ENCODE measurements around the gene LIMA1. TPM values are rescaled to one million over a fixed set of nuclear protein-coding genes. Genes with fewer than 3 reads are reported as not detected.
A peak's percentile ranks its signal among the peaks of the same experiment; 100 is the strongest.

LIMA1 gene
- total and polyA plus RNA-seq, 2 donors (not counting 1 experiment from before 2014, with no cell fraction given), result 1.3 to 2.1 TPM

DNA sequence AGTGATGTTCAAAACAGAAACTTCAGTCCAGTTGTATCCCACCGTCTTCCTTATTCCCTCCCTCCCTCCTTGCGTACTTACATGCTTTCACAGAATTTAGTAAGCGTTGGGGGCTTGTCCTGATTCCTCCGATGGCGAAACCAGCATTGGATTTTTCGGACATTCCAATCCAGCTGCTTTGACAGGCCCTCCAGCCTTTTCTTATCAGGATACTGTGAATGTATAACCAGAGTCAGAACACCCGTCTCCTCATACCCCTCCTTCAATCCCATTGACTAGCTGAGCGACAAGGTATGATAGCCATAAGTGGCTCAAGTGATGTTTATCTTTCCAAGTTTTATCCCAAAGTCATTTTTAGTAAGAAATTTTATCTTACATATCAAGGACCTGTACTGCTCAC is 140.3 kb downstream of the LIMA1 start:
- Histone ChIP-seq H3K9ac (ENCODE audit: low read length) (no peak overlapping the region), H3K36me3 (replicated peaks in 1 of 2; ENCODE audit: control extremely low read depth in 1 of 2, control insufficient read depth in 1 of 2, extremely low read depth in 1 of 2, insufficient read depth in 2 of 2, low read length in 1 of 2) (peaks cover 1 to 25% of the 10 kb centered on the region in 2 experiments), H2AFZ (ENCODE audit: insufficient read depth, low read depth, low read length, poor library complexity, severe bottlenecking) (no peak overlapping the region), H4K20me1 (ENCODE audit: control insufficient read depth, insufficient read depth, low read length, poor library complexity, severe bottlenecking) (peaks cover 17% of the 10 kb centered on the region), H3K9me3 (ENCODE audit: control extremely low read depth in 1 of 3, control insufficient read depth in 2 of 3, insufficient read depth in 1 of 3, low read length in 2 of 3) (no peaks in the 10 kb centered on the region), H3K4me3 (ENCODE audit: control extremely low read depth in 1 of 5, extremely low read depth in 1 of 5, insufficient read depth in 1 of 5, low read depth in 2 of 5, low read length in 4 of 5) (no peak overlapping the region), H3K27me3 (replicated peaks in 1 of 4; ENCODE audit: control extremely low read depth in 1 of 4, control insufficient read depth in 3 of 4, insufficient read depth in 4 of 4, low read length in 3 of 4) (no peaks in the 10 kb centered on the region), H3K27ac (ENCODE audit: low read length in 2 of 2) (no peak overlapping the region), H3K4me2 (replicated peaks; ENCODE audit: low read depth, low read length, poor library complexity, severe bottlenecking) (no peak overlapping the region), H3K79me2 (ENCODE audit: control insufficient read depth, insufficient read depth, low read length) (peaks cover 51% of the 10 kb centered on the region), H3K4me1 (ENCODE audit: control insufficient read depth in 2 of 2, insufficient read depth in 2 of 2, low read length in 2 of 2) (no peaks in the 10 kb centered on the region)
- Mint-ChIP-seq H3K4me3 (no peak overlapping the region), H3K27ac (no peak overlapping the region), H3K9me3 (ENCODE audit: insufficient read depth) (no peaks in the 10 kb centered on the region), H3K4me1 (no peaks in the 10 kb centered on the region), H3K27me3 (no peaks in the 10 kb centered on the region)
- ChIA-PET CTCF (interaction anchor here (0.6 to 2.1 kb wide), 5 partner anchors 10 to 1354 kb away, joined by 3 to 8 read pairs (median 3); partner anchors contain the start of gene ADCY6), POLR2A (no interaction called here)
- DNase-seq (no peak), ATAC-seq (ENCODE audit: low read depth) (no peak)
- intact Hi-C loops (cut with micrococcal nuclease), result no loop called here
- no peak for TF ChIP-seq EZH2 (IDR thresholded peaks at IDR 0.05; ENCODE audit: borderline replicate concordance, insufficient read depth, low read depth, low read length, poor library complexity, severe bottlenecking)
- TF ChIP-seq, protein P1, sequence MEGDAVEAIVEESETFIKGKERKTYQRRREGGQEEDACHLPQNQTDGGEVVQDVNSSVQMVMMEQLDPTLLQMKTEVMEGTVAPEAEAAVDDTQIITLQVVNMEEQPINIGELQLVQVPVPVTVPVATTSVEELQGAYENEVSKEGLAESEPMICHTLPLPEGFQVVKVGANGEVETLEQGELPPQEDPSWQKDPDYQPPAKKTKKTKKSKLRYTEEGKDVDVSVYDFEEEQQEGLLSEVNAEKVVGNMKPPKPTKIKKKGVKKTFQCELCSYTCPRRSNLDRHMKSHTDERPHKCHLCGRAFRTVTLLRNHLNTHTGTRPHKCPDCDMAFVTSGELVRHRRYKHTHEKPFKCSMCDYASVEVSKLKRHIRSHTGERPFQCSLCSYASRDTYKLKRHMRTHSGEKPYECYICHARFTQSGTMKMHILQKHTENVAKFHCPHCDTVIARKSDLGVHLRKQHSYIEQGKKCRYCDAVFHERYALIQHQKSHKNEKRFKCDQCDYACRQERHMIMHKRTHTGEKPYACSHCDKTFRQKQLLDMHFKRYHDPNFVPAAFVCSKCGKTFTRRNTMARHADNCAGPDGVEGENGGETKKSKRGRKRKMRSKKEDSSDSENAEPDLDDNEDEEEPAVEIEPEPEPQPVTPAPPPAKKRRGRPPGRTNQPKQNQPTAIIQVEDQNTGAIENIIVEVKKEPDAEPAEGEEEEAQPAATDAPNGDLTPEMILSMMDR (IDR thresholded peaks at IDR 0.05), result no peak
- WGBS (ENCODE audit: insufficient coverage), result 97% methylated on average over 6 of the region's 8 CpGs

DNA sequence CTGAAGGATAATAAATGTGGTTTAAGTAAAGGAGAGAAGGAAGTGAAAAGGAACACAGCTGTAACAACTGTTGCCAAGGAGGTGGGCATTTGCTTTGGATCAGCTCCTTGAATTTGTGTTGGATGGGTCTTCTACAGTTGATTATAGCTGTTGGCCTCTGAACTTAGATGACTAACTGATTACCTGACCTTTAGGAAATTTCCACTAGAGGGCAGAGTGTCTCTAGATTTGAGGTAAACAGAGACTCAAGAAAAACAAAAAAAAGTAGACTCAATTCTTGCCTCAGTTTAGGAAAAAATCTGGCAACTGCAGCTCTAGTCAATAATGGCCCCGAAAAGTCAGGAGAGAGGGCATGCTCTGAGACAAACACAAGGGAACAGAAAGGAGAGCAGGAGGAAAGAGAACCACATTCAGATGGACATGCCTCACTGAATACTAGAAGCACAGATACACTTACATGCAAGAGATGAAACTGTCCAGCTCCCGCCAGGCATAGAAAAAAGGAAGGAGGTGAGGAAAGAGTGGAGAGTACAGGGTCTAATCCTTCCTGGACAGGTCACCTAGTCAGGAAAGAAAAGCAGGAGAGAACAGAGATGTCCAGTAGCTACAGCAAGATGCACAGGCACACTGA is 150.7 kb downstream of the LIMA1 start:
- TF ChIP-seq, protein P1 (IDR thresholded peaks at IDR 0.05), result peak; percentile 48
- TF ChIP-seq EZH2 (IDR thresholded peaks at IDR 0.05; ENCODE audit: borderline replicate concordance, insufficient read depth, low read depth, low read length, poor library complexity, severe bottlenecking), result no peak
- Histone ChIP-seq H3K9ac (ENCODE audit: low read length) (no peak overlapping the region), H3K4me3 (ENCODE audit: control extremely low read depth in 1 of 5, extremely low read depth in 1 of 5, insufficient read depth in 1 of 5, low read depth in 2 of 5, low read length in 4 of 5) (no peak overlapping the region), H3K27ac (ENCODE audit: low read length in 2 of 2) (peak overlapping the region in 1 of 2 donors; percentile 35), H2AFZ (ENCODE audit: insufficient read depth, low read depth, low read length, poor library complexity, severe bottlenecking) (no peak overlapping the region), H3K27me3 (replicated peaks in 1 of 4; ENCODE audit: control extremely low read depth in 1 of 4, control insufficient read depth in 3 of 4, insufficient read depth in 4 of 4, low read length in 3 of 4) (no peaks in the 10 kb centered on the region), H3K9me3 (ENCODE audit: control extremely low read depth in 1 of 3, control insufficient read depth in 2 of 3, insufficient read depth in 1 of 3, low read length in 2 of 3) (no peaks in the 10 kb centered on the region), H3K36me3 (replicated peaks in 1 of 2; ENCODE audit: control extremely low read depth in 1 of 2, control insufficient read depth in 1 of 2, extremely low read depth in 1 of 2, insufficient read depth in 2 of 2, low read length in 1 of 2) (peaks cover 2 to 72% of the 10 kb centered on the region in 2 experiments), H3K4me2 (replicated peaks; ENCODE audit: low read depth, low read length, poor library complexity, severe bottlenecking) (no peak overlapping the region), H3K4me1 (ENCODE audit: control insufficient read depth in 2 of 2, insufficient read depth in 2 of 2, low read length in 2 of 2) (peaks cover 6 to 7% of the 10 kb centered on the region in 2 donors), H3K79me2 (ENCODE audit: control insufficient read depth, insufficient read depth, low read length) (peaks cover 23% of the 10 kb centered on the region), H4K20me1 (ENCODE audit: control insufficient read depth, insufficient read depth, low read length, poor library complexity, severe bottlenecking) (peaks cover 27% of the 10 kb centered on the region)
- ATAC-seq (ENCODE audit: low read depth) (no peak), DNase-seq (peak; percentile 42)
- intact Hi-C loops (cut with micrococcal nuclease), result loop anchor here (1.0 to 2.0 kb wide), 2 partner anchors 43 to 44 kb away; no protein-coding TSS in a partner anchor
- Mint-ChIP-seq H3K4me1 (peaks cover 14% of the 10 kb centered on the region), H3K9me3 (ENCODE audit: insufficient read depth) (no peaks in the 10 kb centered on the region), H3K27me3 (no peaks in the 10 kb centered on the region), H3K4me3 (no peak overlapping the region), H3K27ac (peak overlapping the region; percentile 8)
- ChIA-PET POLR2A (interaction anchor here (0.6 kb wide), 1 partner anchor 513 kb away, joined by 6 read pairs; no protein-coding TSS in a partner anchor), CTCF (interaction anchor here (0.7 to 5.9 kb wide), 20 partner anchors 10 to 182 kb away, joined by 3 to 48 read pairs (median 4); partner anchors contain the start of genes CERS5 and COX14)
- WGBS (ENCODE audit: insufficient coverage), result 64% methylated on average over 2 of the region's 2 CpGs
